Dermis microvascular lymphatic vessel endothelial cell (primary cell): ENCODE data around the gene HTR3C. TPM values are rescaled to one million over a fixed set of nuclear protein-coding genes. Genes with fewer than 3 reads are reported as not detected.
"Not testable (repeated sequence)": the region's sequence is repeated elsewhere in the genome, so short reads cannot be mapped to it uniquely, and the experiment has no call there.

Experiments
- DNase-seq, 2 donors: peaks; one replicate each; pipeline versions ENCODE4 v3.0.0 to v3.0.0-alpha.2; 2010; ENCODE audit warnings: low read depth in 2 of 2
- total RNA-seq: library from RNA; depleted of rRNA; stranded (reverse); fragments of >200 nt; gene quantifications from 2 replicates; pipeline ENCODE4 v1.2.1, GENCODE V29; 2014

Gene HTR3C, protein sequence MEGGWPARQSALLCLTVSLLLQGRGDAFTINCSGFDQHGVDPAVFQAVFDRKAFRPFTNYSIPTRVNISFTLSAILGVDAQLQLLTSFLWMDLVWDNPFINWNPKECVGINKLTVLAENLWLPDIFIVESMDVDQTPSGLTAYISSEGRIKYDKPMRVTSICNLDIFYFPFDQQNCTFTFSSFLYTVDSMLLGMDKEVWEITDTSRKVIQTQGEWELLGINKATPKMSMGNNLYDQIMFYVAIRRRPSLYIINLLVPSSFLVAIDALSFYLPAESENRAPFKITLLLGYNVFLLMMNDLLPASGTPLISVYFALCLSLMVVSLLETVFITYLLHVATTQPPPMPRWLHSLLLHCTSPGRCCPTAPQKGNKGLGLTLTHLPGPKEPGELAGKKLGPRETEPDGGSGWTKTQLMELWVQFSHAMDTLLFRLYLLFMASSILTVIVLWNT
- under 0.01 TPM in 1 of 2 replicates, not detected in the other for total RNA-seq

DNA sequence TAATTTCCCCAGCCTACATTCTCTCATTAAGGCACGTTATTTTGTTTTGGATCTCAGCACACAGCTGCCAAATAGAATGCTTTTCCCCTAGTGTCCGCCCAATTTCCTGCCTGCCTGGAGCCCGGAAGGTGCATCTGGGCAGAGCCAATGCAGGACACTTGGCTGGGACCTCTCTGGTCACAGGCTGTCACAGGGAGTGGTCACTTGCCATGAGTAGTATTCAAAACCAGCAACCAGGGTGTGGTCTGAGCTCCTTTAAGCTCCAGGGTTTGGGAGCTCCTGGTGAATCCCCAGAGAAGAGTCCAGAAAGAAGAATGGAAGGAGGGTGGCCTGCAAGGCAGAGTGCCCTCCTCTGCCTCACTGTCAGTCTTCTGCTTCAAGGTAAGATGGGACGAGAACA, at the start of gene HTR3C:
Gene HTR3C (plus strand): TSS at position 281 of the 400 bp plus-strand sequence. CDS start 34 bp downstream, at position 315.
- DNase-seq: no peak

DNA sequence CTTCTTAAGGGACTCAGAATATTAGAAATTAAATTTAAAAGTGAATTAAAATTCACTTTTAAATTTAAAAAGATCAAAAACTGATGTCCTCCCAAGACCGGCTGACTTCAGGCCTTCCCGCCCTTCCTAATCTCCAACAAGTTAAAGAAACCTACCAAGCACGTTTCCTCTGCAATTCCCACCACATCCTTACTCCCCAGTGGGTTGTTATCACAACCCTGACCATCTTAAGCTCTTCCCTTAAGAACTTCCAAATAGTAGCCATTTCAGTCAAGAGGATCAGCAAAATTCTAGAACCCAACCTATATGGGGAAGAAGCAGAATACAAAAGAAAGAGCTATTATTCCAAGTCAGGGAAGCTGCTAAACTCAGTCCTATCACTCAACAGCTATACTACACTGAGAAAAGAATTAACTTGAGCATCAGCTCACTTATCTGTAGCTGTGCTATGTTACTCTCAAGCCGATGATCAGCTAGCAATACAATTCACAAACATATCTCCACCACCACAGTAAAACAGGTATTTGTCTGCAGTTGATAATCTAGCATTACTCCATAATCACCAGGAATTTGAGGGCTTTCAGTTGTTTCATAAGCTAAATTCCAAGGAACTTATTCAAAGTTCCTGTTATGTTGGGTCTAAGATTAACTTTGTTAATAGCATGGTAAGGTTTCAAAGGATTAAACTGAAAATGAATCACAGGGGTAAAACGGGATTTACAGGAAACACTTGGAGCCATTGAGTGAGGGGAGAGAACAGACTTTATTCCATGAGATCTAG, 49.5 kb upstream of the HTR3C start:
- peak in 1 of 2 donors; percentile 53 for DNase-seq

DNA sequence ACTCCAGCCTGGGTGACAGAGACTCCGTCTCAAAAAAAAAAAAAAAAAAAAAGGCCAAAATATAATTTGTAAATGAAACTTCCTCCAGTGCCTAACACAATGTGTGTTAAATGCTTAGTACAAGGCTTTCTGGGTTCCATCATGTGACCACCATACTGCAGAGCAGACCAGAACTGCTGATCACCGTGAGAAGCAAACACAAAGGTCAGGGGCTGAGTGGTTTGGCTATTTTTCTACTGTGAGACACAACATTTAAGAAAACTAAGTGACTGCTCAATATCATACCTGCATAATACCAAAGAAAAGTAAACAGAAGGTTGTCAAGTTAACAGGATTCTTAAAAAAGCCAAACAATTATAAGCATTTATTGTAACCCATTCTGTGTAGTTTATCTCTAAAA, 48.4 kb upstream of the HTR3C start:
- no peak for DNase-seq

DNA sequence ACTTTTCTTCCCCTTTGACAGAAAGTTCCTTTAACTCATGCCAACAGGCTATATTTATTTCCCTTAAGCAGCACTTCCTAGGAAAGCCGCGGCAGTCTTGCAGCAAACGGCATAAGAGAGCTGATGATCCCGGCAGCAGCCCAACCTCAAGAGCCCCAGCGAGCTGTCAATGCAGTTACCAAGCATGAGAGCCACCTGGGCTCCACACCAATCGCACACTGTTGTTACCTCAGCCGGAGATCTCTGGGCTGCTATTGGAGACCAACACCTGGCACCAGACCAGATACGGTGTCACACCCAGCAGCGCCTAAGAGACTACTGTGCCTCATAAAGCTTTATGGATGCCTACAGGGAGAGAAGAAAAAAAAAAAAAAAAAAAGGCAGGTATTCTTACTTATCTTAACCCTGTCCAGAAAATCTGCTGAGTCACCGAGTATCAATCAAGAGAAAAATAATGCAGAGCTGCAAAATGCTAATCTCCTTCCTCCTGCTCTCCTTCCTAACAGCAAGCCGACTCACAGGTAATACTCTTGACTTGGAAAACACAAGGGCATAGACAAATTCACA, 46.8 kb upstream of the HTR3C start:
- DNase-seq: peak; percentile 28 to 83

DNA sequence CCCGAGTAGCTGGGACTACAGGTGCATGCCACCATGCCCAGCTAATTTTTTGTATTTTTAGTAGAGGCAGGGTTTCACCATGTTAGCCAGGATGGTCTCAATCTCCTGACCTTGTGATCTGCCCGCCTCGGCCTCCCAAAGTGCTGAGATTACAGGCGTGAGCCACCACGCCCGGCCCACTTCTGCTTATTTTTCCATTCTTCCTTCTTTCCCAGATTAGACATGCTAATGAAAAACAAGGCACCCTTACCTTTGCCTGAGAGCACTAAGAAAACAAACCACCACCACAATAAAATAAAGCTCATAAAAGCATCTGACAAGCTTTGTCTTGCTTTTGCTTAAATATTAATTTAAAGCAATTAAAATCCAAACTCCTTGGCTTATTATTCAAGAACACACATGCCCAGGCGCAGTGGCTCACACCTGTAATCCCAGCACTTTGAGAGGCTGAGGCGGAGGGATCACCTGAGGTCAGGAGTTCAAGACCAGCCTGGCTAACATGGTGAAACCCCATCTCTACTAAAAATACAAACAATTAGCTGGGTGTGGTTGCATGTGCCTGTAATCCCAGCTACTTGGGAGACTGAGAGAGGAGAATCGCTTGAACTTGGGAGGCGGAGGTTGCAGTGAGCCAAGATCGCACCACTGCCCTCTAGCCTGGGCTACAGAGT, 45.6 kb upstream of the HTR3C start:
- DNase-seq: not testable (repeated sequence)

DNA sequence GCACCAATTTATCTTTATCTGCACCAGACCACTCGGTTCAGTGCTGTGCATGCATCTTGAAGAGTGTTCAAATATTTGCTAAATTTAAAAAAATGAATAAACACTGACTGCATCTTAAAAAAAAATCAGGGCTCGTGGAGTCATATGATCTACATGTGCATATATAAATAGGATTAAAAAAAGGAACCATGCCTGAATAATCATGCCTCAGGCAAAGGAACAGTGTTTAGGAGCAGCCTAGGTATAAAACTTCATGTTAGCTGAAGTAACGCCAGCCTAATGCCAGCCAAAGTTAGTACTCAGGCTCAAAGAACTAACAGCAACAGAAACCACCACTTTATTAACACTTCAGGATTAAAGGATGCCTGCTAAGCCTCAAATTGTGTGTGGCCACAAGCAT, 44.7 kb upstream of the HTR3C start:
- no peak for DNase-seq

DNA sequence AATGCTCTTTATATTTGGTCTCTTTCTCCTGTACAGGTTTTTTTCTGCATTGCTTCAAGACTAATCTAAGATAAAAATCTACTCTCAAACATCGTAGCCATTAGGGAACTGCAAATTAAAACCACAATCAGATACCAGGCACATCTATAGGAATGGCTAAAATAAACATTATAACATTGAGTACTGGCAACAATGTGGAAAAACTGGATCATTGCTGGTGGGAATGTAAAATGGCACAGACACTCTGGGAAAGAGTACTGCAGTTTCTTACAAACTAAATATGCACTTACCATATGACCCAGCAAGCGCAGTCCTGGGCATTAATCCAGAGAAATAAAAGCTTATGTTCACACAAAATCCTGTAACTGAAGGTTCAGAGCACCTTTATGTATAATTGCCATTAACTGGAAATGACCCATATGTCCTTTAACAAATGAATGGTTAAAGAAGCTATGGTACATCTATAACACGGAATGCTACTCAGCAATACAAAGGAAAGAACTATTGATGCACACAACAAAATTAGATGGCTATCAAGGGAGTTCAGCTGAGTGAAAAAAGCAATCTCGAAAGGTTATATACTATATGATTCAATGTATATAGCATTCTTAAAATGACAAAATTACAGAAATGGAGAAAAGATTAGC, 41.5 kb upstream of the HTR3C start:
- no peak for DNase-seq

DNA sequence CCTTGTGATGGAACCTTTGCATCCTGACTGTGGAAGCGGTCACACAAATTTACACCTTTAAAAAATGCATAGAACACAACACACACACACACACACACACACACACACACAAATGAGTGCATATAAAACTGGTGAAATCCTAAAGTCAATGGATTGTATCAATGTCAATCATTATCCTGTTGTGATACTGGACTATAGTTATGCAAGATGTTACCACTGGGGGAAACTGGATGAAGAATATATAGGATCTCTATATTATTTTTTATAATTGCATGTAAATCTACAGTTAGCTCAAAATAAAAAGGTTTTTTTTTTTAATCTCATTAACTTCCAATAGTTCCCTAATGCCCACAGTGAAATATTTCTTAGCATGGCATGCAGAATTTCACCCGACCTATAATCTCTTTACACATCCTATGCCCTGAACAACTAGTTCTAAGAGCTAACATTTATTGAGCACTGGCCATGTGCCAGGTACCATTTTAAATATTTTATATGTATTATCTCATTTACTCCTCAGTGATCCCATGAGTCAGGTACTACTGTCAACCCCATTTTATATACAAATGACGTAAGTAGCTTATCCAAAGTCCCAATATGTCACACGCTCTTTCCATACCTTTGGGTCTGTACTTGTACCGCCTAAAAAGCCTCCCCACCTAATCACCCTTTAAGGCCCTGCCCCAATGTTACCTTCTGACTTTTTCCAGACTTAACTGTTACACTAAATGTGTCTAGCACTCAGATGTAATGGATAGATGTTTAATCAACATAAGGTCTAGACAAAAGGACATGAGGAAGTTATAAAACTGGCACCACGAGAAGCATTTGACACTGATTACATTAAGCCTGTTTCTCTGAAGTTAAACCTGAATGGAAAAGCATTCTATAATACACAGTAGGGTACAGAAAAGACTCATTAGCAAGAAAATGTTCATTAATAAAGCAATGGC, 40.6 kb upstream of the HTR3C start:
- no peak for DNase-seq

DNA sequence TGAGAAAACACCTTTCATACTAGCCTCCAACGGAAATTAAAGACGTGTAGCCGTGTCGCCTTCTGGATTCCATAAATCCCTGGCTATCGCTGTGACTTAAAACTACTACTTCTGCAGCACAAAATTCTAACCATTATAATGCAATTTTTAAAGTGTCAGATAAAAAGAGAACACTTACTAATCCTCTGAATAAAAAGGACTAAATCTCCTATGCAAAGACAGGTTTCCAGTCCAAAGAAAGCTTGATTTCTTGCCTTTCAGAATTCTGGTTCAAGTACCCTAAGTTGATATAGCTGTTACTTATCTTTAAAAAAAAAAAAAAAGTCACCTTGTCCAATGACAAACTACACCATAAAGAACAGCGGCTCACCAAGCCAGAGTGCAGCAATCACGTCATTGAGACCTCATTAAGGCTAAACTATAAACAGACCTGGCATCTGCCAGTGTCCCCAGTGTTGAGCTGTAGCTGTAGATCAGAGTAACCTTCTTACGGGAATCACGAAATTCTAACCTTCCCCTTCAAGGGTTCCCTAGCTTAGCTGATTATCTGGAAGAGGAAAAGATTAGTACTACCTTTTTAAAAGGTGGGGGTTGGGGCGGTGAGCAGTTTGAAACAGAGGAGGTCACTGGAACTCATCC, 37.3 kb upstream of the HTR3C start:
- no peak for DNase-seq

DNA sequence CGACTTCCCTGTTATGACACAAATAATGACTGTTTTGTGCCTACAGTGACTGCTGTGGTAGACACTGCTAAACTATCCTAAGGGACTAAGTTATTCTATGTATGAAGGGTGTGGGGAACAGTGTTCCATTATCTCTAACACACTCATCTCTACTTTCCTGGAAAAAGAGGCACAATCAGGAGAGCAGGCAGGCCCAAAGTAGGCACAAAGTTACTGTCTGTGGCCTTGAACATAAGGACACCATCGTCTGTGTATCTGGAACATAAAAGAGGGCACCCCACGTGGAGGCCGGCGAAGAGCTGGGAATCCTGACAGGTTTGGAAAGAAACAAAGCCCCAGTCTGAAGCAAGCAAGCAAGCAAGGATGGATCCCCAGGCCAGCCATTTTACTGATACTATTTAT, 36.7 kb upstream of the HTR3C start:
- DNase-seq: no peak

DNA sequence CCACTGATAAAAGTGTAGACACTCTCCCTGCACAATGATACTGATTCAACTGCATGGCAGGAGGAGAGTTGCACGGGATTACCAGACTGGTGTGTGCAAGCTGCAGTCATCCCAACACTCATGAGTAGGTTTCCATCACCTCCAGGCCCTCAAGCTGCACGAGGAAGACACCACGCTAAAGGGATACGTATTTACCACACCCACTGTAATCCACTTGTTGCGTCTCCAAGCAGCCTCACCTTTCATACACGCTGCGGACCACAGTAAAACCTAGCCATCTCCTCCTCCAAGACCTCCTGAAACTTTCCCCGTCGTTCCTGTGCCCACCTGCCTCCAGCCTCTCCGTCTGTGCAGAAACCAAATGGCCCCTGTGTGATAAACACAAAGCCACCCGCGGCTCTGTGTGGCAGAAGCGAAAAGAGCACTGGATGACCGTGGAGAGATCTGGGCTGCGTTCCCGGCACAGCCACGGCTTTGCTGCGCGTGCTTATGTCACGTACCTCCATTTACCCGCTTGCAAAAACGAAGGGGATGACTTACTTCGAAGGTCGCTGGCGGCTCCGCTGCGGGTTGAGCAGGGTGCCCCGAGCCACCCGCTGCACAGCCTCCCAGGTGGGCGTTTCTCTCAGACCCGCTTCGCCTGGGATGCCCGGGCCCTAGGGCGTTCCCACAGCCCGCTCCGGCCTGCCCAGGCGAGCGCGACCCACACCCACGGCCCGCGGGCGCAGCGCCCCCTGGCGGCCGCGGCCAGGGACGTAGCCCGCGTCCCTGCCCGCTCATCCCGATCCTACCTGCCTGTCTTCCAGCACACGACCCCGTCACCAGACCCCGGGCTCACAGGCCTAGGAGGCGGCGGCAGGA, 35.8 kb upstream of the HTR3C start:
- peak in 1 of 2 donors; percentile 62 for DNase-seq

DNA sequence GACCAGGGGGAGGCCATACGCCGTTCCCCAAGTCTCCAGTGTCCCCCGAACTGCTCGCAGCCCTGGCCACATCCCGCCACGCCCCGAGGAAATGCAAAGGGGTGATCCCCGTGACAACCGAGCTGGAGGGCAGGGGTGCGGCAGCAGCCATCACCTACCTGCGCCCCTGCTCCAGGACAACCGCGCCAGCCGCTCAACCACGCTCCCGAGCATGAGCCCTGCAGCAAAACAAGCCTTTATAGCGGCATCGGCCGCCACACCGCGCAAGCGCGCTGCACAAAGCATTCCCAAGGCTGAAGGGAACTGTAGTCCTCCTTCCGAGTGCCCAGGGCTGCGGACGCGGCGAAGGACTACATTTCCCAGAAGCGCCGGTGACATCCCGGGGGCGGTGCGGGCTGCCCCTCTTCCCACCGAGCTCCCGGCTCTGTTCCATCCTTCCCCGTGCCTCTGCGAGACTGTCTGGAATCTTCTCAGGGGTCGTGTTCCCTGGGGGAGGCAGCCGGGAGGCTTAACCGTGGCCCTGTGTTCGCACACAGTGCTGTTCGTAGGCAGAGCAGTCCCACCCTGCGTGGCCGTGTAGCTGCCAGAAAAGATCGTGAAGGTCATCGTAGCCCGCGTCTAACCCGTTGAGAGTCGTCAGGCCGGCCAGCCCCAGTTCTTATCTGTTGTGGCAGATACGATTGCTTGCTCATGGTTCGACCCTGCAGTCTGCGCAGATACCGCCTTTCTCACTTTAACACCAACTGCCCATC, 35.0 kb upstream of the HTR3C start, which contains the start of gene ABCC5:
Gene ABCC5 (minus strand): TSS at position 213 of the 752 bp plus-strand sequence. CDS start 3,492 bp downstream, outside the sequence.
- peak; percentile 85 to 92 for DNase-seq

DNA sequence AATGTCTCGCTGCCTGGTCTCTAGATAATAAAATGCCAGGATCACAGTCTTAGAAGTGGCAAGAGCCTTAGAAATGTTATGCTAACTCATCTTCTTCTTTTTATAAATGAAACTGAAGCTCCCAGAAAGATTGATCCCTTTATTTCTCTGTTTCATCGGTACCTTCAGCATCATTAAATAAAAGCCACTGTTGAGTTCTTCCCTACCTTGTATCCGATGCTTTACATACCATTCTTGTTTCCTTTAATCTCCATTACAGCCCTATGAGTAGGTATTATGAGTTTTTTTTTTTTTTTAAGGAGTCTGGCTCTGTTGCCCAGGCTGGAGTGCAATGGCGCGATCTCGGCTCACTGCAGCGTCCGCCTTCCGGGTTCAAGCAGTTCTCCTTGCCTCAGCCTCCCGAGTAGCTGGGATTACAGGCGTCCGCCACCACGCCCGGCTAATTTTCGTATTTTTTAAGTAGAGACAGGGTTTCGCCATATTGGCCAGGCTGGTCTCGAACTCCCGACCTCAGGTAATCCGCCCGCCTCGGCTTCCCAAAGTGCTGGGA, 34.3 kb upstream of the HTR3C start:
- no peak for DNase-seq

DNA sequence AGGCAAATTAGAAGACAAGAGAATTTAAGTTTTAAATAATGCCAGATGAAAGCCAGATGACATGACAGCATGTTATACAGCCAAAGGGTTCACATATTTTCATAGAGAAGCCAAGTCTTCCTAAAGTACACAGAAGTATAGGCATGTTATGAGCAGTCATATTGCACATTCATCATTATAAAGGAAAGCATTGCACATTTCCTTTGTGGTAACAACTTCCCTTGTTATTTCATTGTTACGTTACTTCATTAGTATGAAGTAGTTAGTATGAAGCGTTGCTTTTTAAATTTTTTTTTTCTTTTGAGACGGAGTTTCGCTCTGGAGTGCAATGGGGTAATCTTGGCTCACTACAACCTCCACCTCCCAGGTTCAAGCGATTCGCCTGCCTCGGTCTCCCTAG, 30.5 kb upstream of the HTR3C start:
- DNase-seq: peak in 1 of 2 donors; percentile 34

DNA sequence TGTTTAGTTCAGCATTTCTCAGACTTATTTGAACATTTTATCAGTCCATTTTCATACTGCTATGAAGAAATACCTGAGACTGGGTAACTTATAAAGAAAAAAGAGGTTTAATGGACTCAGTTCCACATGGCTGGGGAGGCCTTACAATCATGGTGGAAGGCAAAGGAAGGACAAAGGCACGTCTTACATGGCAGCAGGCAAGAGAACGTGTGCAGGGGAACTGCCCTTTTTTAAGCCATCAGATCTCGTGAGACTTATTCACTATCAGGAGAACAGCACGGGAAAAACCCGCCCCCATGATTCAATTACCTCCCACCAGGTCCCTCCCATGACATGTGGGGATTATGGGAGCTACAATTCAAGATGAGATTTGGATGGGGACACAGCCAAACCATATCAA, 27.6 kb upstream of the HTR3C start:
- DNase-seq: not testable (repeated sequence)

DNA sequence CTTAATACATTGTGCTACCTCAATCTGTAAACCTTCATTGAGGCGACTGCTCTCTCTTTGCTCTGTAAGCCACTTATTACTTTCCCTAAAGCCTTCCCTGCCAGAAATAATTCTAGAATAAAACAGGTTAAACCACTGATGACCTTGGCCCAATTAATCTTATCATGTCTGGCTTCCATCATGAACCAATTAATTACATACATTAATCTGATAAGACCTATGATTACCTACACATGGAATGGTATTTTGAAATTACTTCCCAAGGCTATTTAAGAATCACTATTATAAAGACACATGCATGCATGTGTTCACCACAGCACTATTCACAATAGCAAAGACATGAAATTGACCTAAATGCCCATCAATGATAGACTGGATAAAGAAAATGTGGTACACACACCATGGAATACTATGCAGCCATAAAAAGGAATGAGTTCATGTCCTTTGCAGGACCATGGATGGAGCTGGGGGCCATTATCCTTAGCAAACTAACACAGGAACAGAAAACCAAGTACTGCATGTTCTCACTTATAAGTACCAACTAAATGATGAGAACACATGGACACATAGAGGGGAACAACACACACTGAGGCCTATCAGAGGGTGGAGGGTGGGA, 24.5 kb upstream of the HTR3C start:
- DNase-seq: not testable (repeated sequence)

DNA sequence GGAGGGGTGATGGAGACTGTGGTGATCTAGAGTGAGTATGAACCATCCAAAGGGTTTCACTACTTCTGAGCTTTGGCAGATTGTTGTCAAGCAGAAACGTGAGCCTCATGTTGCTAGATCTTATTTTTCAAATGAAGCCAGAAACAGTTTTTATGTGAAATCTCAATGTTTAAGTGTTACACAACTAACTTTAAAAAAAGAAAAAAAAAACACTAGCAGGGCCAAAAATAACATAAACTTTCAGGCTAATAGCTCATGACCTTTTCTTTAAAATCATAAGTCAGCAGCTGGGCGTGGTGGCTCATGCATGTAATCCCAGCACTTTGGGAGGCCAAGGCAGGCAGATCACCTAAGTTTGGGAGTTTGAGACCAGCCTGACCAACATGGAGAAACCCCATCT, 23.4 kb upstream of the HTR3C start:
- DNase-seq: no peak
